ENCODE data around the gene NIT1. TPM values are rescaled to one million over a fixed set of nuclear protein-coding genes. Genes with fewer than 3 reads are reported as not detected.

Gene NIT1
- 30.8 and 38.8 TPM in 2 replicates for total RNA-seq

GRCh38 chr1:161117759-161118581 lies at the start of gene NIT1, which contains the start of gene PFDN2:
NIT1 (plus strand) TSS chr1:161118105; CDS start chr1:161118177, 72 bp downstream.
PFDN2 (minus strand) TSS chr1:161118037; CDS start chr1:161118026, 11 bp downstream.

GRCh38 chr1:161069731-161070270 lies 48.1 kb upstream of the NIT1 start, which contains the start of gene ARHGAP30:
ARHGAP30 (minus strand) TSS chr1:161069891; CDS start chr1:161069624, 267 bp downstream.

GRCh38 chr1:161089251-161089924 lies 28.5 kb upstream of the NIT1 start, which contains the start of gene NECTIN4:
NECTIN4 (minus strand) TSS chr1:161089558; CDS start chr1:161089296, 262 bp downstream.

GRCh38 chr1:161098210-161099068 lies 19.5 kb upstream of the NIT1 start, which contains the start of gene KLHDC9:
KLHDC9 (plus strand) TSS chr1:161098361; CDS start chr1:161098536, 175 bp downstream.

GRCh38 chr1:161132410-161133219 lies 14.7 kb downstream of the NIT1 start, which contains the start of gene DEDD:
DEDD (minus strand) TSS chr1:161132667; CDS start chr1:161124462, 8,205 bp downstream.

GRCh38 chr1:161153682-161154337 lies 35.9 kb downstream of the NIT1 start, which contains the start of gene UFC1:
UFC1 (plus strand) TSS chr1:161153978; CDS start chr1:161153998, 20 bp downstream.

GRCh38 chr1:161159087-161159912 lies 41.4 kb downstream of the NIT1 start, which contains the start of gene USP21:
USP21 (plus strand) TSS chr1:161159500; CDS start chr1:161160641, 1,141 bp downstream.

GRCh38 chr1:161165742-161166668 lies 48.1 kb downstream of the NIT1 start, which contains the start of gene PPOX:
PPOX (plus strand) TSS chr1:161166426; CDS start chr1:161166848, 422 bp downstream.

Other genes with a start within 250 kb of the NIT1 start
- not detected in 2 replicates for gene ITLN1, start 232.9 kb upstream of the NIT1 start, total RNA-seq
- gene ITLN2, start 163.3 kb upstream of the NIT1 start, total RNA-seq = not detected in 2 replicates
- gene F11R, start 97.0 kb upstream of the NIT1 start, total RNA-seq = 0.74 and 1.2 TPM in 2 replicates
- gene TSTD1, start 79.1 kb upstream of the NIT1 start, total RNA-seq = 4.2 and 4.6 TPM in 2 replicates
- 38.2 and 38.5 TPM in 2 replicates for gene USF1, start 72.1 kb upstream of the NIT1 start, total RNA-seq
- not detected in 2 replicates for gene ARHGAP30, start 48.2 kb upstream of the NIT1 start, total RNA-seq
- gene NECTIN4, start 28.5 kb upstream of the NIT1 start, total RNA-seq = 0.17 TPM in 1 of 2 replicates, not detected in the other
- 1.8 and 2.9 TPM in 2 replicates for gene KLHDC9, start 19.7 kb upstream of the NIT1 start, total RNA-seq
- gene PFDN2, start 68 bp upstream of the NIT1 start, total RNA-seq = 69.8 and 92.9 TPM in 2 replicates
- 25.2 and 32.0 TPM in 2 replicates for gene DEDD, start 14.6 kb downstream of the NIT1 start, total RNA-seq
- gene UFC1, start 35.9 kb downstream of the NIT1 start, total RNA-seq = 62.0 and 74.8 TPM in 2 replicates
- 12.3 and 12.4 TPM in 2 replicates for gene USP21, start 41.4 kb downstream of the NIT1 start, total RNA-seq
- 12.8 and 21.9 TPM in 2 replicates for gene PPOX, start 48.3 kb downstream of the NIT1 start, total RNA-seq
- 33.1 and 37.0 TPM in 2 replicates for gene B4GALT3, start 59.4 kb downstream of the NIT1 start, total RNA-seq
- gene ADAMTS4, start 80.9 kb downstream of the NIT1 start, total RNA-seq = 3.6 and 3.7 TPM in 2 replicates
- gene NDUFS2, start 84.3 kb downstream of the NIT1 start, total RNA-seq = 118 and 136 TPM in 2 replicates
- gene FCER1G, start 97.2 kb downstream of the NIT1 start, total RNA-seq = not detected in 2 replicates
- not detected in 2 replicates for gene APOA2, start 105.5 kb downstream of the NIT1 start, total RNA-seq
- gene TOMM40L, start 108.0 kb downstream of the NIT1 start, total RNA-seq = 8.4 and 9.8 TPM in 2 replicates
- gene NR1I3, start 120.1 kb downstream of the NIT1 start, total RNA-seq = not detected in 2 replicates
- gene PCP4L1, start 140.6 kb downstream of the NIT1 start, total RNA-seq = not detected in 2 replicates
- 1.2 and 1.3 TPM in 2 replicates for gene MPZ, start 191.9 kb downstream of the NIT1 start, total RNA-seq
- 30.8 and 40.6 TPM in 2 replicates for gene SDHC, start 196.3 kb downstream of the NIT1 start, total RNA-seq
- not detected in 2 replicates for gene CFAP126, start 249.8 kb downstream of the NIT1 start, total RNA-seq

Data from bronchus fibroblast of lung (primary cell).